K562 (cell line): ENCODE results near the gene DNER. TPM values are rescaled to one million over a fixed set of nuclear protein-coding genes. Genes with fewer than 3 reads are reported as not detected.

ENCODE experiments used
- ATAC-seq: fragments of 200-7000 bp; cut with Tn5 transposase; 3 replicates; pipeline ENCODE4 v1.9.1; 2020; ENCODE audit warnings: moderate library complexity
- BruUV-seq: library from RNA; stranded (reverse); fragments of 400-500 nt; replicated peaks from 2 replicates; lab custom pipeline; 2021; lab: Mats Ljungman, UMichigan
- CTCF ChIA-PET: fragments of 300-600 bp; formaldehyde crosslinking; extraction: SDS; loops from one replicate; lab custom pipeline; 2021; ENCODE audit warnings: low intra/inter-chr PET ratio; lab: Yijun Ruan, JAX
- POLR2A ChIA-PET: fragments of 300-600, 350-650 bp; sonication (Branson Sonifier 250); formaldehyde crosslinking; extraction: SDS; loops from one replicate; lab custom pipeline; 2021; ENCODE audit warnings: antibody characterized with exemption, inconsistent platforms; lab: Yijun Ruan, JAX
- DNase-seq, 4 experiments: peaks; one replicate each; pipeline versions ENCODE4 v3.0.0 to v3.0.0-alpha.2; 2011 to 2018; ENCODE audit warnings: low spot score in 3 of 4, mixed read lengths in 3 of 4; ENCODE audit errors: extremely low read depth in 1 of 4
- FAIRE-seq: peaks from 2 replicates; lab custom pipeline; 2011; peaks lifted over from hg19 to GRCh38; lab: Jason Lieb, UNC
- H2AFZ ChIP-seq: 2 replicates; pipeline ENCODE4 v1.6.0; 2011; ENCODE audit warnings: low read depth, low read length, control low read depth, inconsistent platforms
- H3K27ac ChIP-seq: fragments of 200-600 bp; 3 replicates; pipeline ENCODE4 v1.8.0; 2011; ENCODE audit warnings: low read depth, mild to moderate bottlenecking, control low read depth, inconsistent platforms, low read length, moderate library complexity, mixed read lengths; ENCODE audit errors: extremely low read depth
- H3K27me3 ChIP-seq, 2 experiments: fragments of 300-600 bp in 1 of 2; 2 replicates in 1 of 2; 3 replicates in 1 of 2; pipeline versions ENCODE4 v1.6.0 to v1.8.0; 2011; ENCODE audit warnings: inconsistent platforms in 2 of 2, low read length in 2 of 2, mild to moderate bottlenecking in 1 of 2, mixed read lengths in 1 of 2, moderate library complexity in 1 of 2; ENCODE audit not compliant: control insufficient read depth in 2 of 2, insufficient read depth in 2 of 2
- H3K36me3 ChIP-seq: fragments of 300-600 bp; 3 replicates; pipeline ENCODE4 v1.8.0; 2011; ENCODE audit warnings: mild to moderate bottlenecking, low read length, inconsistent platforms; ENCODE audit not compliant: control insufficient read depth, insufficient read depth
- H3K4me1 ChIP-seq, 2 experiments: fragments of 200-600 bp in 1 of 2; replicated peaks in 1 of 2; 2 replicates in 1 of 2; 3 replicates in 1 of 2; pipeline versions ENCODE4 v1.5.1 to v1.8.0; 2011; ENCODE audit warnings: inconsistent platforms in 2 of 2, low read length in 2 of 2, mild to moderate bottlenecking in 1 of 2, mixed read lengths in 1 of 2, moderate library complexity in 1 of 2; ENCODE audit not compliant: control insufficient read depth in 2 of 2, insufficient read depth in 2 of 2
- H3K4me2 ChIP-seq: 2 replicates; pipeline ENCODE4 v1.6.1; 2011; ENCODE audit warnings: low read length, control low read depth, inconsistent platforms, mixed read lengths; ENCODE audit not compliant: insufficient read depth
- H3K4me3 ChIP-seq: fragments of 200-600 bp; sonication (generic), shearing (Covaris generic); 2 replicates; pipeline ENCODE4 v1.5.1; 2016; ENCODE audit warnings: control low read depth, inconsistent platforms
- H3K79me2 ChIP-seq: fragments of 200-600 bp; 3 replicates; pipeline ENCODE4 v1.8.0; 2011; ENCODE audit warnings: low read length, inconsistent platforms; ENCODE audit not compliant: control insufficient read depth, insufficient read depth
- H3K9ac ChIP-seq, 2 experiments: 2 replicates each; pipeline versions ENCODE4 v1.6.0 to v1.6.1; 2011; ENCODE audit warnings: low read depth in 2 of 2, low read length in 2 of 2, control low read depth in 1 of 2, inconsistent platforms in 1 of 2, mild to moderate bottlenecking in 1 of 2, mixed read lengths in 1 of 2; ENCODE audit not compliant: insufficient read depth in 1 of 2
- H3K9me1 ChIP-seq: one replicate; pipeline ENCODE4 v1.6.0; 2011; ENCODE audit warnings: inconsistent platforms, mild to moderate bottlenecking, low read length, moderate library complexity; ENCODE audit not compliant: control insufficient read depth, insufficient read depth
- H3K9me3 ChIP-seq: replicated peaks from 2 replicates; pipeline ENCODE4 v1.5.1; 2011; ENCODE audit warnings: low read depth, low read length, inconsistent platforms; ENCODE audit not compliant: control insufficient read depth, insufficient read depth
- H4K20me1 ChIP-seq: replicated peaks from 2 replicates; pipeline ENCODE4 v1.6.1; 2011; ENCODE audit warnings: low read length, inconsistent platforms, mixed read lengths; ENCODE audit not compliant: control insufficient read depth, insufficient read depth
- BMI1 ChIP-seq: fragments of 150-350 bp; IDR thresholded peaks from 2 replicates; pipeline ENCODE4 v1.6.1; 2014; ENCODE audit warnings: low read length
- CBX5 ChIP-seq: IDR thresholded peaks from 2 replicates; pipeline ENCODE4 v1.6.1; 2014; ENCODE audit warnings: low read depth, borderline replicate concordance
- NR3C1 ChIP-seq: sonication (generic); formaldehyde crosslinking; IDR thresholded peaks from 2 replicates; pipeline ENCODE4 v1.8.1; 2022; ENCODE audit warnings: missing genetic modification reagents
- PCBP2 ChIP-seq: fragments of 200-400 bp; formaldehyde crosslinking; IDR thresholded peaks from 2 replicates; pipeline ENCODE4 v1.6.1; 2018; ENCODE audit warnings: low read length, low read depth, mild to moderate bottlenecking, moderate library complexity; ENCODE audit not compliant: poor library complexity, severe bottlenecking
- PRPF4 ChIP-seq: fragments of 200-400 bp; formaldehyde crosslinking; IDR thresholded peaks from one replicate; pipeline ENCODE4 v1.6.1; 2017; ENCODE audit warnings: low read length, low read depth, mild to moderate bottlenecking; ENCODE audit not compliant: insufficient read depth, poor library complexity, severe bottlenecking
- PYGO2 ChIP-seq: fragments of 450-650 bp; IDR thresholded peaks from 2 replicates; pipeline ENCODE4 v1.6.1; 2016; ENCODE audit warnings: mild to moderate bottlenecking, missing genetic modification characterization, moderate library complexity, missing compliant biosample characterization
- RAD21 ChIP-seq, 2 experiments: fragments of 250-450 bp in 1 of 2; fragments of 450-650 bp in 1 of 2; sonication (Bioruptor Pico) in 1 of 2; formaldehyde crosslinking in 1 of 2; IDR thresholded peaks in 1 of 2; conservative IDR thresholded peaks in 1 of 2; 2 replicates each; pipeline versions ENCODE4 v1.4.0 to v1.8.0; 2020 to 2022; ENCODE audit warnings: mild to moderate bottlenecking in 2 of 2, moderate library complexity in 1 of 2
- STAT5A ChIP-seq: IDR thresholded peaks from 2 replicates; pipeline ENCODE4 v1.6.1; 2012; ENCODE audit warnings: low read length, inconsistent platforms, borderline replicate concordance
- TSC22D4 ChIP-seq: fragments of 450-650 bp; IDR thresholded peaks from 2 replicates; pipeline ENCODE4 v1.6.1; 2016; ENCODE audit warnings: missing genetic modification characterization, missing biosample characterization, control low read depth
- ZBTB17 ChIP-seq: fragments of 450-650 bp; formaldehyde crosslinking; IDR thresholded peaks from 2 replicates; pipeline ENCODE4 v1.4.0; 2020; ENCODE audit warnings: mild to moderate bottlenecking
- ZNF584 ChIP-seq: fragments of 200-800 bp; sonication (Bioruptor generic); IDR thresholded peaks from 2 replicates; pipeline ENCODE4 v1.6.1; 2016; ENCODE audit warnings: low read depth, mild to moderate bottlenecking, missing genetic modification characterization, missing compliant biosample characterization
- ZNF644 ChIP-seq: fragments of 200-800 bp; sonication (Bioruptor generic); IDR thresholded peaks from 2 replicates; pipeline ENCODE4 v1.6.1; 2016; ENCODE audit warnings: low read depth, missing genetic modification characterization, missing compliant biosample characterization
- ZNF830 ChIP-seq: fragments of 250-450 bp; sonication (Bioruptor Pico); IDR thresholded peaks from 2 replicates; pipeline ENCODE4 v1.5.0; 2021; ENCODE audit warnings: mild to moderate bottlenecking
- WGBS: fragments of 100-300 bp; shearing (Covaris generic); methylation state at CpG from one replicate; pipeline ENCODE4 v1.1.6; 2016; ENCODE audit warnings: low coverage, mixed read lengths; ENCODE audit not compliant: insufficient coverage; ENCODE audit errors: missing lambda C conversion rate; 5-methylcytosine and 5-hydroxymethylcytosine counted together
- in situ Hi-C: fragments of 300-500 bp; cut with MboI; formaldehyde crosslinking; loops from 4 replicates; pipeline ENCODE4 v1.15.0; 2018; ENCODE audit warnings: inconsistent platforms, mixed read lengths
- intact Hi-C: fragments of 100-400 bp; cut with micrococcal nuclease; formaldehyde crosslinking; loops from 2 replicates; pipeline ENCODE4 v1.14.2; 2022
- polyA plus RNA-seq, 8 experiments: library from polyadenylated mRNA; depleted of rRNA in 4 of 8; stranded (reverse) in 5 of 8; unstranded in 3 of 8; fragments of >200 nt; fragmentation: Nextera tagmentation in 2 of 8; fragmentation: Illumina TruSeq in 1 of 8; extraction: Ambion mirVana in 2 of 8; extraction: Trizol in 1 of 8; gene quantifications; 2 replicates each; pipeline versions ENCODE4 v1.2.1 to v1.2.3, GENCODE V29; 2011 to 2014; ENCODE audit warnings: inconsistent platforms in 1 of 8, missing spikeins in 1 of 8
- total RNA-seq, 7 experiments: library from RNA; depleted of rRNA in 6 of 7; stranded (reverse); fragments of >200 nt in 6 of 7; fragmentation: Illumina TruSeq in 2 of 7; extraction: Trizol in 2 of 7; gene quantifications; 2 replicates each; pipeline versions ENCODE4 v1.2.1 to v1.2.3, GENCODE V29; 2011 to 2021; ENCODE audit warnings: low replicate concordance in 1 of 7

DNER gene
- total and polyA plus RNA-seq, 9 of the 15 experiments (the other 6 are each of a cell fraction or from before 2014, with no cell fraction given): not detected

GRCh38 chr2:229612384-229612971 is 101.9 kb downstream of the DNER start:
- Histone ChIP-seq H3K4me2 (no peak overlapping the region), H2AFZ (no peak overlapping the region), H4K20me1 (no peaks in the 10 kb centered on the region), H3K79me2 (no peaks in the 10 kb centered on the region), H3K4me1 (no peaks in the 10 kb centered on the region), H3K36me3 (no peaks in the 10 kb centered on the region), H3K9ac (no peak overlapping the region), H3K4me3 (no peak overlapping the region), H3K27ac (no peak overlapping the region), H3K9me3 (no peaks in the 10 kb centered on the region), H3K9me1 (no peaks in the 10 kb centered on the region), H3K27me3 (no peaks in the 10 kb centered on the region; a peak in 1 of 5 replicates)
- DNase-seq: no peak
- ChIA-PET CTCF (no interaction called here), POLR2A (no interaction called here)
- no peak for FAIRE-seq
- WGBS: 0% methylated on average over 6 of the region's 7 CpGs
- intact Hi-C loops: no loop called here
- in situ Hi-C loops: no loop called here
- no peak for TF ChIP-seq CBX5
- TF ChIP-seq ZNF830 (CRISPR knock-in tag): no peak
- TF ChIP-seq ZNF644: no peak
- TF ChIP-seq PCBP2: no peak
- ATAC-seq: no peak
- no TSS peak for BruUV-seq

- Histone ChIP-seq H4K20me1 (no peaks in the 10 kb centered on the region), H3K4me1 (no peaks in the 10 kb centered on the region), H3K9me1 (no peaks in the 10 kb centered on the region), H3K9me3 (no peaks in the 10 kb centered on the region), H3K4me2 (no peak overlapping the region), H3K79me2 (no peaks in the 10 kb centered on the region), H3K36me3 (no peaks in the 10 kb centered on the region), H3K27me3 (no peaks in the 10 kb centered on the region; a peak in 1 of 5 replicates), H3K27ac (no peak overlapping the region), H3K9ac (no peak overlapping the region), H3K4me3 (no peak overlapping the region), H2AFZ (no peak overlapping the region)
- ATAC-seq (no peak), DNase-seq (no peak), FAIRE-seq (no peak)
- in situ Hi-C loops (no loop called here), intact Hi-C loops (no loop called here)
- BruUV-seq: no TSS peak
- ChIA-PET CTCF (no interaction called here), POLR2A (no interaction called here)
- TF ChIP-seq BMI1 (no peak), PRPF4 (no peak), NR3C1 (no peak), TSC22D4 (tag) (no peak), ZBTB17 (CRISPR knock-in tag) (no peak), PYGO2 (no peak), ZNF584 (CRISPR knock-in tag) (no peak), STAT5A (no peak), RAD21 (CRISPR knock-in tag; conservative IDR thresholded peaks at IDR 0.05 in 1 of 2, IDR thresholded peaks at IDR 0.05 in 1 of 2) (no peak)
- 7% methylated on average over 2 of the region's 2 CpGs for WGBS
Measured at GRCh38 chr2:229611360-229611759, 103.0 kb downstream of the DNER start.
